ENCODE data around the gene C5orf63. TPM values are rescaled to one million over a fixed set of nuclear protein-coding genes. Genes with fewer than 3 reads are reported as not detected.
"Not testable (repeated sequence)": the region's sequence is repeated elsewhere in the genome, so short reads cannot be mapped to it uniquely, and the experiment has no call there.

Gene C5orf63
- total and polyA plus RNA-seq, 2 donors (not counting 3 experiments of a cell fraction or from before 2014, with no cell fraction given) = 1.4 to 5.3 TPM

- Histone ChIP-seq H3K27me3 (ENCODE audit: control insufficient read depth in 2 of 2, insufficient read depth in 2 of 2, low read length in 2 of 2) (no peaks in the 10 kb centered on the region), H3K36me3 (ENCODE audit: control insufficient read depth in 2 of 2, extremely low read depth in 1 of 2, insufficient read depth in 2 of 2, low read length in 2 of 2) (no peaks in the 10 kb centered on the region), H3K79me2 (ENCODE audit: control insufficient read depth, insufficient read depth, low read length) (peaks cover 77% of the 10 kb centered on the region), H3K9me3 (replicated peaks; ENCODE audit: control insufficient read depth, insufficient read depth, low read length) (no peaks in the 10 kb centered on the region), H3K4me3 (replicated peaks in 1 of 3; ENCODE audit: insufficient read depth in 1 of 3, low read depth in 1 of 3, low read length in 3 of 3) (no peak overlapping the region), H3K4me2 (ENCODE audit: insufficient read depth, low read length) (no peak overlapping the region), H3K27ac (ENCODE audit: insufficient read depth, low read depth, low read length) (no peak overlapping the region), H4K20me1 (replicated peaks; ENCODE audit: control insufficient read depth, extremely low read depth, insufficient read depth, low read length) (no peaks in the 10 kb centered on the region), H2AFZ (ENCODE audit: low read depth, low read length) (no peak overlapping the region), H3K9ac (replicated peaks; ENCODE audit: extremely low read depth, insufficient read depth, low read length) (no peak overlapping the region), H3K9me1 (replicated peaks; ENCODE audit: control insufficient read depth, extremely low read depth, insufficient read depth, low read length) (no peaks in the 10 kb centered on the region), H3K4me1 (ENCODE audit: control insufficient read depth, extremely low read depth, insufficient read depth, low read length) (peaks cover 15% of the 10 kb centered on the region)
- no peak for DNase-seq (ENCODE audit: low read depth, low spot score)
- dilution Hi-C loops (cut with MboI; ENCODE audit: extremely low pct_ligation_motif_present, low sequenced_read_pairs) (no loop called here), intact Hi-C loops (cut with micrococcal nuclease) (no loop called here)
- POLR2A ChIA-PET = interaction anchor here (0.7 kb wide), 1 partner anchor 181 kb away, joined by 4 read pairs; no protein-coding TSS in a partner anchor
- CTCF ChIA-PET = interaction anchor here (0.9 to 1.1 kb wide), 2 partner anchors 25 to 42 kb away, joined by 3 read pairs; no protein-coding TSS in a partner anchor
- TF ChIP-seq GATA2 (IDR thresholded peaks at IDR 0.05; ENCODE audit: insufficient read depth, insufficient read length, low read depth, low read length) = no peak
- TF ChIP-seq MYC (IDR thresholded peaks at IDR 0.05; ENCODE audit: low read depth, low read length) = no peak
- TF ChIP-seq, protein P1, sequence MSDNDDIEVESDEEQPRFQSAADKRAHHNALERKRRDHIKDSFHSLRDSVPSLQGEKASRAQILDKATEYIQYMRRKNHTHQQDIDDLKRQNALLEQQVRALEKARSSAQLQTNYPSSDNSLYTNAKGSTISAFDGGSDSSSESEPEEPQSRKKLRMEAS (IDR thresholded peaks at IDR 0.05; ENCODE audit: insufficient read depth, insufficient read length) = no peak
- TF ChIP-seq POLR2A (IDR thresholded peaks at IDR 0.05; ENCODE audit: low read depth, low read length) = no peak
- no peak for TF ChIP-seq CTCF (IDR thresholded peaks at IDR 0.05; ENCODE audit: extremely low read depth in 1 of 2, insufficient read depth in 1 of 2, low read depth in 1 of 2, low read length in 2 of 2)
- no peak for TF ChIP-seq FOS (IDR thresholded peaks at IDR 0.05; ENCODE audit: borderline replicate concordance, insufficient read depth, low read length)
- no peak for FAIRE-seq
- BruUV-seq (replicated peaks) = no TSS peak
These were observed 66.6 kb downstream of the C5orf63 start for GRCh38 chr5:127006744-127007143.

- H3K4me3 ChIP-seq (replicated peaks in 1 of 3; ENCODE audit: insufficient read depth in 1 of 3, low read depth in 1 of 3, low read length in 3 of 3); dilution Hi-C loops (cut with MboI; ENCODE audit: extremely low pct_ligation_motif_present, low sequenced_read_pairs); POLR2A ChIA-PET; H3K4me2 ChIP-seq (ENCODE audit: insufficient read depth, low read length); H3K27ac ChIP-seq (ENCODE audit: insufficient read depth, low read depth, low read length); H2AFZ ChIP-seq (ENCODE audit: low read depth, low read length); H3K9me3 ChIP-seq (replicated peaks; ENCODE audit: control insufficient read depth, insufficient read depth, low read length); H3K36me3 ChIP-seq (ENCODE audit: control insufficient read depth in 2 of 2, extremely low read depth in 1 of 2, insufficient read depth in 2 of 2, low read length in 2 of 2); DNase-seq (ENCODE audit: low read depth, low spot score); BruUV-seq (replicated peaks); H3K9me1 ChIP-seq (replicated peaks; ENCODE audit: control insufficient read depth, extremely low read depth, insufficient read depth, low read length); H4K20me1 ChIP-seq (replicated peaks; ENCODE audit: control insufficient read depth, extremely low read depth, insufficient read depth, low read length); H3K9ac ChIP-seq (replicated peaks; ENCODE audit: extremely low read depth, insufficient read depth, low read length); FAIRE-seq; H3K27me3 ChIP-seq (ENCODE audit: control insufficient read depth in 2 of 2, insufficient read depth in 2 of 2, low read length in 2 of 2); intact Hi-C loops (cut with micrococcal nuclease): not testable (repeated sequence)
- H3K4me1 ChIP-seq (ENCODE audit: control insufficient read depth, extremely low read depth, insufficient read depth, low read length) = peaks cover 16% of the 10 kb centered on the region
- H3K79me2 ChIP-seq (ENCODE audit: control insufficient read depth, insufficient read depth, low read length) = peaks cover 73% of the 10 kb centered on the region
- CTCF ChIA-PET = interaction anchor here (0.8 kb wide), 1 partner anchor 79 kb away, joined by 3 read pairs; no protein-coding TSS in a partner anchor
These were observed 68.0 kb downstream of the C5orf63 start for GRCh38 chr5:127005282-127005681.
